ENCODE data around the gene SORCS2. TPM values are rescaled to one million over a fixed set of nuclear protein-coding genes. Genes with fewer than 3 reads are reported as not detected.

The SORCS2 gene
- total and polyA plus RNA-seq, 2 of the 8 experiments (the other 6 are each of a cell fraction or from before 2014, with no cell fraction given): 0.36 to 1.8 TPM

GRCh38 chr4:7582313-7583097 is 390.2 kb downstream of the SORCS2 start (continued):
- no peak for TF ChIP-seq TAF7 (optimal IDR thresholded peaks at IDR 0.05; ENCODE audit: borderline replicate concordance, low read depth, low read length)
- TF ChIP-seq TAF1 (IDR thresholded peaks at IDR 0.05; ENCODE audit: low read depth, low read length): no peak
- no peak for TF ChIP-seq EGR1 (IDR thresholded peaks at IDR 0.05; ENCODE audit: borderline replicate concordance, low read depth, low read length)
- TF ChIP-seq RXRA (IDR thresholded peaks at IDR 0.05; ENCODE audit: insufficient read depth, low read depth, low read length): no peak
- TF ChIP-seq, protein P1, sequence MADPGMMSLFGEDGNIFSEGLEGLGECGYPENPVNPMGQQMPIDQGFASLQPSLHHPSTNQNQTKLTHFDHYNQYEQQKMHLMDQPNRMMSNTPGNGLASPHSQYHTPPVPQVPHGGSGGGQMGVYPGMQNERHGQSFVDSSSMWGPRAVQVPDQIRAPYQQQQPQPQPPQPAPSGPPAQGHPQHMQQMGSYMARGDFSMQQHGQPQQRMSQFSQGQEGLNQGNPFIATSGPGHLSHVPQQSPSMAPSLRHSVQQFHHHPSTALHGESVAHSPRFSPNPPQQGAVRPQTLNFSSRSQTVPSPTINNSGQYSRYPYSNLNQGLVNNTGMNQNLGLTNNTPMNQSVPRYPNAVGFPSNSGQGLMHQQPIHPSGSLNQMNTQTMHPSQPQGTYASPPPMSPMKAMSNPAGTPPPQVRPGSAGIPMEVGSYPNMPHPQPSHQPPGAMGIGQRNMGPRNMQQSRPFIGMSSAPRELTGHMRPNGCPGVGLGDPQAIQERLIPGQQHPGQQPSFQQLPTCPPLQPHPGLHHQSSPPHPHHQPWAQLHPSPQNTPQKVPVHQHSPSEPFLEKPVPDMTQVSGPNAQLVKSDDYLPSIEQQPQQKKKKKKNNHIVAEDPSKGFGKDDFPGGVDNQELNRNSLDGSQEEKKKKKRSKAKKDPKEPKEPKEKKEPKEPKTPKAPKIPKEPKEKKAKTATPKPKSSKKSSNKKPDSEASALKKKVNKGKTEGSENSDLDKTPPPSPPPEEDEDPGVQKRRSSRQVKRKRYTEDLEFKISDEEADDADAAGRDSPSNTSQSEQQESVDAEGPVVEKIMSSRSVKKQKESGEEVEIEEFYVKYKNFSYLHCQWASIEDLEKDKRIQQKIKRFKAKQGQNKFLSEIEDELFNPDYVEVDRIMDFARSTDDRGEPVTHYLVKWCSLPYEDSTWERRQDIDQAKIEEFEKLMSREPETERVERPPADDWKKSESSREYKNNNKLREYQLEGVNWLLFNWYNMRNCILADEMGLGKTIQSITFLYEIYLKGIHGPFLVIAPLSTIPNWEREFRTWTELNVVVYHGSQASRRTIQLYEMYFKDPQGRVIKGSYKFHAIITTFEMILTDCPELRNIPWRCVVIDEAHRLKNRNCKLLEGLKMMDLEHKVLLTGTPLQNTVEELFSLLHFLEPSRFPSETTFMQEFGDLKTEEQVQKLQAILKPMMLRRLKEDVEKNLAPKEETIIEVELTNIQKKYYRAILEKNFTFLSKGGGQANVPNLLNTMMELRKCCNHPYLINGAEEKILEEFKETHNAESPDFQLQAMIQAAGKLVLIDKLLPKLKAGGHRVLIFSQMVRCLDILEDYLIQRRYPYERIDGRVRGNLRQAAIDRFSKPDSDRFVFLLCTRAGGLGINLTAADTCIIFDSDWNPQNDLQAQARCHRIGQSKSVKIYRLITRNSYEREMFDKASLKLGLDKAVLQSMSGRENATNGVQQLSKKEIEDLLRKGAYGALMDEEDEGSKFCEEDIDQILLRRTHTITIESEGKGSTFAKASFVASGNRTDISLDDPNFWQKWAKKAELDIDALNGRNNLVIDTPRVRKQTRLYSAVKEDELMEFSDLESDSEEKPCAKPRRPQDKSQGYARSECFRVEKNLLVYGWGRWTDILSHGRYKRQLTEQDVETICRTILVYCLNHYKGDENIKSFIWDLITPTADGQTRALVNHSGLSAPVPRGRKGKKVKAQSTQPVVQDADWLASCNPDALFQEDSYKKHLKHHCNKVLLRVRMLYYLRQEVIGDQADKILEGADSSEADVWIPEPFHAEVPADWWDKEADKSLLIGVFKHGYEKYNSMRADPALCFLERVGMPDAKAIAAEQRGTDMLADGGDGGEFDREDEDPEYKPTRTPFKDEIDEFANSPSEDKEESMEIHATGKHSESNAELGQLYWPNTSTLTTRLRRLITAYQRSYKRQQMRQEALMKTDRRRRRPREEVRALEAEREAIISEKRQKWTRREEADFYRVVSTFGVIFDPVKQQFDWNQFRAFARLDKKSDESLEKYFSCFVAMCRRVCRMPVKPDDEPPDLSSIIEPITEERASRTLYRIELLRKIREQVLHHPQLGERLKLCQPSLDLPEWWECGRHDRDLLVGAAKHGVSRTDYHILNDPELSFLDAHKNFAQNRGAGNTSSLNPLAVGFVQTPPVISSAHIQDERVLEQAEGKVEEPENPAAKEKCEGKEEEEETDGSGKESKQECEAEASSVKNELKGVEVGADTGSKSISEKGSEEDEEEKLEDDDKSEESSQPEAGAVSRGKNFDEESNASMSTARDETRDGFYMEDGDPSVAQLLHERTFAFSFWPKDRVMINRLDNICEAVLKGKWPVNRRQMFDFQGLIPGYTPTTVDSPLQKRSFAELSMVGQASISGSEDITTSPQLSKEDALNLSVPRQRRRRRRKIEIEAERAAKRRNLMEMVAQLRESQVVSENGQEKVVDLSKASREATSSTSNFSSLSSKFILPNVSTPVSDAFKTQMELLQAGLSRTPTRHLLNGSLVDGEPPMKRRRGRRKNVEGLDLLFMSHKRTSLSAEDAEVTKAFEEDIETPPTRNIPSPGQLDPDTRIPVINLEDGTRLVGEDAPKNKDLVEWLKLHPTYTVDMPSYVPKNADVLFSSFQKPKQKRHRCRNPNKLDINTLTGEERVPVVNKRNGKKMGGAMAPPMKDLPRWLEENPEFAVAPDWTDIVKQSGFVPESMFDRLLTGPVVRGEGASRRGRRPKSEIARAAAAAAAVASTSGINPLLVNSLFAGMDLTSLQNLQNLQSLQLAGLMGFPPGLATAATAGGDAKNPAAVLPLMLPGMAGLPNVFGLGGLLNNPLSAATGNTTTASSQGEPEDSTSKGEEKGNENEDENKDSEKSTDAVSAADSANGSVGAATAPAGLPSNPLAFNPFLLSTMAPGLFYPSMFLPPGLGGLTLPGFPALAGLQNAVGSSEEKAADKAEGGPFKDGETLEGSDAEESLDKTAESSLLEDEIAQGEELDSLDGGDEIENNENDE (IDR thresholded peaks at IDR 0.05; ENCODE audit: insufficient replicate concordance, low read length): no peak
